Naive B cell (primary cell): Measurements from ENCODE around the gene PITX1. TPM values are rescaled to one million over a fixed set of nuclear protein-coding genes. Genes with fewer than 3 reads are reported as not detected.

Source experiments
- ATAC-seq, 2 donors: fragments of 150-1000 bp; cut with Tn5 transposase; 2 replicates each; pipeline ENCODE4 v1.10.0; 2021; ENCODE audit warnings: low read depth in 2 of 2, mild to moderate bottlenecking in 2 of 2, moderate library complexity in 2 of 2
- DNase-seq: peaks from one replicate; pipeline ENCODE4 v3.0.0; 2022
- H3K27ac Mint-ChIP-seq, 6 donors: one replicate each; pipeline ENCODE4 v1.8.0; 2020 to 2022; ENCODE audit warnings: mild to moderate bottlenecking in 6 of 6, mixed read lengths in 6 of 6, moderate library complexity in 5 of 6, inconsistent platforms in 2 of 6
- H3K27me3 Mint-ChIP-seq, 3 donors: one replicate each; pipeline ENCODE4 v1.8.0; 2021 to 2022; ENCODE audit warnings: mixed read lengths in 3 of 3, mild to moderate bottlenecking in 1 of 3
- H3K36me3 Mint-ChIP-seq, 2 donors: one replicate each; pipeline ENCODE4 v1.8.0; 2020 to 2022; ENCODE audit warnings: mixed read lengths in 2 of 2, inconsistent platforms in 1 of 2, mild to moderate bottlenecking in 1 of 2
- H3K4me1 Mint-ChIP-seq, 3 donors: one replicate each; pipeline ENCODE4 v1.8.0; 2020 to 2022; ENCODE audit warnings: mixed read lengths in 3 of 3, inconsistent platforms in 1 of 3, mild to moderate bottlenecking in 1 of 3, moderate library complexity in 1 of 3
- H3K4me3 Mint-ChIP-seq, 8 donors: one replicate each; pipeline ENCODE4 v1.8.0; 2020 to 2022; ENCODE audit warnings: mild to moderate bottlenecking in 8 of 8, mixed read lengths in 8 of 8, moderate library complexity in 8 of 8, inconsistent platforms in 2 of 8
- H3K9me3 Mint-ChIP-seq, 7 donors: one replicate each; pipeline ENCODE4 v1.8.0; 2020 to 2022; ENCODE audit warnings: mixed read lengths in 7 of 7, mild to moderate bottlenecking in 5 of 7, inconsistent platforms in 2 of 7, moderate library complexity in 1 of 7
- polyA plus RNA-seq, 6 donors: library from polyadenylated mRNA; unstranded; fragments of 300-500 nt; fragmentation: Illumina TruSeq; gene quantifications; one replicate each; pipeline ENCODE4 v1.2.3, GENCODE V29; 2021; ENCODE audit warnings: low read depth in 6 of 6

PITX1 gene
- polyA plus RNA-seq, 6 donors from 2014 or later = not detected

DNA sequence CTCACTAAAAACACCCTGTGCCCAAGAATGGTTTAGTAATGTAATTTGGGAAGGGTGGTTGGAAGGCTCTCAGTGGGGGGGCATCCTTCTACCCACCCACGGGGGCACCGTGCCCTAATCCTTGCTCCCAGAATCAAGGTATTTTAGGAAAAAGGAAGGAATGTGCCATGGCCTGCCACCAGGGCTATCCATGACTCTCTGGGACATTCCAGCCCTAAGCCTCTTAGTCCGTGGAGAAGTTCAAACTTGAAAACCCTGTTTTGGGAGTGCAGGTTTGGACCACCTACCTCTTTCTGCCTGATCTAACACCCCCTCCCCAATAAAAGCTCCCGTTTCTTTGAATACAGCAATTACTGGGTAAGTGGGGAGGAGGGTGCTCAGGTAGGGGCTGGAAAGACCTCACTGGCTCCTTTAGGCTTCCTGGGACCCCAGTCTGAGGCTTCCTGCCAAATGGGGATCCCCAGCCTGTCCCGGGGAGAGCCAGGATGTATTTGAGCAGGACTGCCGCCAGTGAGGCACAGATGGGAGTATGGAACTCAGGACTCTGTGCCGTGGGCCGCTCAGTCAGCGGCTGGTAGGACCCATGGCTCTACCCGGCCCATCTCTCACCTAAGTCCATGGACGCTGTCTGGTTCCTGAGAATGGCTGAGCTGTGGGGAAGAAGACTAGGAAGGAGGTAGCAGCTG is 3.6 kb upstream of the PITX1 start:
- Mint-ChIP-seq H3K9me3 (peaks cover 0 to 4% (median 0%) of the 10 kb centered on the region in 7 donors), H3K27ac (peak overlapping the region in 1 of 6 donors; percentile 59), H3K36me3 (peaks cover 0 to 15% of the 10 kb centered on the region in 2 donors), H3K4me1 (peaks cover 19 to 39% (median 31%) of the 10 kb centered on the region in 3 donors), H3K27me3 (peaks cover 61 to 83% (median 71%) of the 10 kb centered on the region in 3 donors), H3K4me3 (peak overlapping the region in 5 of 8 donors; percentile 26 to 82 (median 60))
- ATAC-seq (no peak), DNase-seq (no peak)

DNA sequence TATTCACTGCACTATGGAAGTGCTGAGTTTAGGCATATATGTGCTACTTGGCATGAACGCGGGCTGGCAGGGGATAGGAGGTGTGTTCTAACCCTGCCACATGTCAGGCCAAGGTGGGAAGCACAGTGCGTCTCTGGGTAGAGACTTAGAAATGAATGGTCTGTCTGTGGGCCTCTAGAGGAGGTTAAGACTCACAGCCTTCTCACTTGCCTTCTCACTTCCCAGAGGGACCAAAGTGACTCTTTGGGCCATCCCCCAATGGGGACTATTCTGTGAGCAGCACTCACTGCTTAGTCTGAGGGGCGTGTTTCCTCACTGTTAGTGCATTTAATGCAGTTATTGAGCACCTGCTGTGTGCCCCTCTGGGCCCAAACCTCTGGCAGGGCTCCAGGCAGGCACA is 2.4 kb upstream of the PITX1 start:
- ATAC-seq (no peak), DNase-seq (no peak)
- Mint-ChIP-seq H3K4me1 (peaks cover 23 to 47% (median 40%) of the 10 kb centered on the region in 3 donors), H3K27ac (no peak overlapping the region), H3K9me3 (peaks cover 0 to 4% (median 0%) of the 10 kb centered on the region in 7 donors), H3K36me3 (peaks cover 0 to 15% of the 10 kb centered on the region in 2 donors), H3K4me3 (peak overlapping the region in 2 of 8 donors; percentile 13 to 74), H3K27me3 (peaks cover 59 to 82% (median 71%) of the 10 kb centered on the region in 3 donors)

DNA sequence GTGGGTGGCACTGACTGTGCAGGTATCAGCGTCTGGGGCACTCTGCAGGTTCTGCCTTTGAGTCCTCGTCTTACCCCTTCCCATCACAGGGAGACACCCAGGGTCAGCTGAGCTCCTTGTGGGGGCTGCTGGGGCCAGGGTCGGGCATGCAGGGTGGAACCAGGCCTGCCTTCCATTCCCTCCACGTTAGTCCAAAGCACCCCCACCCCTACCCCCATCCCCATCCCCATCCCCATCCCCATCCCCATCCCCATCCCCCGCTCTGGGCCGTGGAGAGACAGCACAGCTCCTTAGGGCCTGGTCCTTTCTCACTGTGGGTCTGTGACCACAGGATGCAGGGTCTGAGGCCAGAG is 1.6 kb upstream of the PITX1 start:
- Mint-ChIP-seq H3K4me3 (peak overlapping the region in 4 of 8 donors; percentile 13 to 74 (median 70)), H3K9me3 (peaks cover 0 to 4% (median 0%) of the 10 kb centered on the region in 7 donors), H3K36me3 (peaks cover 0 to 15% of the 10 kb centered on the region in 2 donors), H3K27me3 (peaks cover 61 to 82% (median 71%) of the 10 kb centered on the region in 3 donors), H3K4me1 (peaks cover 27 to 49% (median 43%) of the 10 kb centered on the region in 3 donors), H3K27ac (no peak overlapping the region)
- no peak for DNase-seq
- no peak for ATAC-seq

DNA sequence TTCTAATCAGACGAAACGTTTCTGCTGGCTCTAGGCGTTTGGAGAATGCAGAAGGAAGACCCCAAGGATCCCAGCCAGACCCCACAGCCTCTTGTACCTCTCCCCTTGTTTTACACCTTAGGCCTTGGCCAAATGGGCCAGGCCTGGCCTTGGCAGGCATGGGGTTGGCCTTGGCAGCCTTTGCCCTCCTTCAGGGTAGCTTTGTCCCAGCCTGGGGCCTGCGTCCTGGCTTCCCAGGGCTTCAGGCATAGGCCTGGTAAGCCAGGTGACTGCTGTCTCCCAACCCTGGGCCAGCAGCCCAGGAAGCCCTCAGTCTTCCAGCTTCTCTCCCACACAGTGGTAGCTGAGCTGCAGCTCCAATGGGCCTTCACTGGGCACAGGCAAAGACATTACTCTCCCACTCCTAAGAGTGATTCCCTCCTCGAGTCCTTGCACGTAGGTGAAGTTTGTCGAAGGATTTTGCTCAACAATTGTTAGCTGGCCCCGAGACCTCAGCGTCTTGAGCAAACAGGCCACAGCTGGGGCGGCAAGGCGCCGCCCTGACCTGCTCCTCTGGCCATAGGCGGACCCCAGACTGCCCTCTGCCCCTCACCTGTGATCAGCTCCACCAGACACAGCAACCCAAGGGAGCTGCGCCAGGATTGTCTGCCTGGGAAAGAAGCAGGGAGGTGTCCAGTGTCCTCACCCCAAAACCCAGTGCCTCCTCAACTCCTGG is 1.1 kb upstream of the PITX1 start:
- Mint-ChIP-seq H3K4me3 (peak overlapping the region in 7 of 8 donors; percentile 66 to 88 (median 80)), H3K27ac (peak overlapping the region in 2 of 6 donors; percentile 37 to 83), H3K4me1 (peaks cover 32 to 49% (median 43%) of the 10 kb centered on the region in 3 donors), H3K36me3 (peaks cover 0 to 15% of the 10 kb centered on the region in 2 donors), H3K27me3 (peaks cover 66 to 82% (median 71%) of the 10 kb centered on the region in 3 donors), H3K9me3 (peaks cover 0 to 4% (median 0%) of the 10 kb centered on the region in 7 donors)
- no peak for ATAC-seq
- no peak for DNase-seq

DNA sequence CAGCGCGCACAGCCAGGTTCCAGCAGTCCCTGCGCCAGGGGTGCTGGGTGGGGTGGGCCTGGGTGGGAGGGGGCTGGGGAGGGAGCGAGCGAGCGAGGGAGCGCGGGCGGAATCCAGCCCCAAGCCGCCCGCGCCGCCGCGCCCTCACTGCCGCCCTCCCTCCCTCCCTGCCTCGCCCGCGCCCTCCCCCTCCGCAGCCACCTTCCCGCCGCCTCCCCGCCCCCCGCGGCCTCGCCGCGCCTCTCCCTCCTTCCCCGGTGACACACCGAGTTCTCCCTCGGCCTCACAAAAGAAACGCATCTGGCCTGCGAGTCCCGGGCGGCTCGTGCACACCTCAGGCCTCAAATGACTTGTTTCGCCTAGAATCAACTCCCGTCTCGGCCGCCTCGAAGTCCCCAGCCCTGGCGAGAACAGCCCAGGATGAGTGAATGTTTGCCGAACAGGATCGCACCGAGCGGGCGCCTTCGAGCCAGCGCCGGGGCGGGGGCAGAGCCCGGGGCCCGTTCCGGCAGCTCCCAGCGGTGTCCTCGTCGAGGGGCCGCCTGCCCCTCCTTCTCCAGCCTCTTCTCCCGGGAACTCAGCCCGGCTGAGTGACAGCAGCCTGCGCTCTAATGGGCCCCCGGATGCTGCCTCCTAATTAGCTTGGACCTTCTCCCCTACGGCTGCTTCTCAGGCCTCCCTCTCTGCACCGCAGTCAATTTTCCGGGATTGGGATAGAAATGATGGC is 371 bp upstream of the PITX1 start:
- peak overlapping the region in 2 of 6 donors; percentile 37 to 89 for H3K27ac Mint-ChIP-seq
- peaks cover 73 to 88% (median 77%) of the 10 kb centered on the region in 3 donors for H3K27me3 Mint-ChIP-seq
- peaks cover 40 to 54% (median 47%) of the 10 kb centered on the region in 3 donors for H3K4me1 Mint-ChIP-seq
- H3K4me3 Mint-ChIP-seq = peak overlapping the region; percentile 51 to 92 (median 84)
- H3K36me3 Mint-ChIP-seq = peaks cover 0 to 22% of the 10 kb centered on the region in 2 donors
- DNase-seq = no peak
- H3K9me3 Mint-ChIP-seq = peaks cover 0 to 9% (median 5%) of the 10 kb centered on the region in 7 donors
- ATAC-seq = peak; percentile 14 to 31

DNA sequence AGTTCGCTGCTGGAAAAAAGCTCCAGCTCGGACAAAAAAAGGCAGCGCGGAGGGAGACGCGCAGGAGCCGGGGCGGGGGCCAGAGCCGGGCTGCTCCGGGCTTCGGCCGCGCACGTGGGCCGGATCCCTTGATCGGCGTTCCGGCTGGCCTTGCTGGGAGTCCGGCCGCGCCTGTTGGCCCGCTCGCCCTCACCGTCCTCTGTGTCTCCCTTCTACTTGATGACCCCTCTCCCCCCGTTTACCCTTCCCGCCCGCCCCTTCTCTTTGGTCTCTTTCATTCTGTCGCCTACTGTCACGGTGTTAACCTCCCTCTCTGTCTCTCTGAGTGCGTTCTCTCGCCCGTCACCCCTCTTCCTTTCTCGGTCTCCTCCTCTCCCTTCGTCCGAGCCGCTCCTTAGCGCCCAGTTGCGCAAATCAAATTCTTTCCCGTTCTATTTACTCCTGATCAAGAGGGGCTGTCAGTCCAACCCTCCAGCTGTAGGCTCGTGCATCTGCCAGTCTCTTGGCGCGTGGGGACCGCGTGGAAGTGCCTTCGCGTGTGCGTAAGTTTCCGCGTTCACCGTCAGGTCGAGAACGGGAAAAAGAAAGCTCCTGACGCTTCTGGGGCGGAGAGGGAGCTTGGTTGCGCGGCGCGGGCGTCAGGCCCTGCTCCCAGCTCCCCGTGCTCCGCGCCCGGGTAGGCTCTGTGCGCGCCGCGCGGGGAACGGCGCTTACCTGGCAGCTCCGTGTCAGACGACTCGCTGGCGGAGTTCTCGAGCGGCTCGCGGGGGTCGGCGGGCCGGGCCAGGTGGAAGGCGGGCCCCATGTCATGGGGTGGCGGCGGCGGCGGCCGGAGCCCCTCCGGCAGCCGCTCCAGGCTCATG is 798 bp downstream of the PITX1 start:
- peaks cover 2 to 14% (median 7%) of the 10 kb centered on the region in 7 donors for H3K9me3 Mint-ChIP-seq
- peak overlapping the region in 3 of 6 donors; percentile 22 to 95 (median 24) for H3K27ac Mint-ChIP-seq
- DNase-seq (no peak), ATAC-seq (peak; percentile 29 to 37)
- H3K36me3 Mint-ChIP-seq = peaks cover 0 to 31% of the 10 kb centered on the region in 2 donors
- peaks cover 42 to 56% (median 52%) of the 10 kb centered on the region in 3 donors for H3K4me1 Mint-ChIP-seq
- H3K27me3 Mint-ChIP-seq = peaks cover 68 to 89% (median 86%) of the 10 kb centered on the region in 3 donors
- H3K4me3 Mint-ChIP-seq = peak overlapping the region; percentile 74 to 91 (median 88)

DNA sequence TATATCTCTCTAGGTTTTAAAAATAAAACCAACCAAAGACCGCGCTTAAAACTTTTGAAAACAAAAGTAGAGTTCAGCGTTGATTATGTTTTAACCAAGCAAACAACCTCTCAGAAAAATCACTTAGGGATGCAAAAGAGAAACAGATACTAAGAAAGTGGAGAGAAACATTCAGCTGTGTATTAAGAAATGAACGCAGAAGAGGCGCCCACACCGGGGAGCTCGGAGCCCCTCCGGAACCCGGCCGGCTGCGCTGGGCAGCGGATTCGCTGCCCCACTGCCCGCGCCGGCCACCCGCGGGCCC is 1.4 kb downstream of the PITX1 start:
- Mint-ChIP-seq H3K27me3 (peaks cover 65 to 89% (median 85%) of the 10 kb centered on the region in 3 donors), H3K4me1 (peaks cover 43 to 57% (median 49%) of the 10 kb centered on the region in 3 donors), H3K27ac (no peak overlapping the region), H3K4me3 (peak overlapping the region in 7 of 8 donors; percentile 25 to 82 (median 74)), H3K36me3 (peaks cover 0 to 31% of the 10 kb centered on the region in 2 donors), H3K9me3 (peaks cover 2 to 14% (median 7%) of the 10 kb centered on the region in 7 donors)
- DNase-seq (no peak), ATAC-seq (no peak)

DNA sequence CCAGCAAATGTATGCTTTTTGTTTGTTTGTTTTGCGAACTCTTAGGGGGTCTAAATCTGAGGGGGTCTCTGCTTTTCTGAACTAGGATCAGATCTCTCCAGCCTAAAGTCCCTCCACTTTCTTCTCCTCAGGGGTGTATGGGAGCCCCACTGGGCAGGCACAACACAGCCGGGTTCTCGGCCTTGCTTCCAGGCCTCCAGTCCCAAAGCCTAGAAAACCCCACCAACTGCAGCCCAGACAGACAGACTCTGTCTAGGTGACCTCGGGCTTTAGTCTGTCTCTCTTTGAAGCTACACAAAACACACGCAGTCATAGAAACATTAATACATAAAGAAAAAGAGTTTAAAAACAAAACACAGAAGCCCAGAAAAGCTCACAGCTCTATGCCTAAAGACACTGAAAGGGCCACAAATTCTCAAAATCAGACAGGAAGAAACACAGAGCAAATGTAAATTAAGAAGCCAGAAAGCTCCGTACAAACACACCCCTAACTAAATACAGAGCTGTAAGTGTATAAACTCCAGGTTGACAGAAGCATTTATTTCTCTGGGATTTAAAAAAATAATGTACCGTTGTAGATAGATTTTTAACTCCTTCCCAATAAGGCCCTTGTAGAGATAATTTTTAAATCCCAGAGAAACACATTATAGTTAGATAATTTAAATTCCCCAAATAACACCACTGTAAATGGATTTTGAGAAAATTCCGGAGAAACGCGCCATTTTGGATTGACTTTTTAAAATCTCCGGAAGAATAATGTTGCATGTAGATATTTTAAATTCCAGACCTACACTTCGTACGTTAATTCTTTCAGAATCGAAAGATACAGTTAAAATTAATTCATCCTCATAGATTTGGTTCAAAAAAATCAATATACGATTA is 2.0 kb downstream of the PITX1 start:
- H3K27me3 Mint-ChIP-seq = peaks cover 65 to 91% (median 85%) of the 10 kb centered on the region in 3 donors
- peak overlapping the region; percentile 0 to 82 (median 76) for H3K4me3 Mint-ChIP-seq
- H3K9me3 Mint-ChIP-seq = peaks cover 2 to 14% (median 7%) of the 10 kb centered on the region in 7 donors
- peak overlapping the region in 3 of 6 donors; percentile 3 to 67 (median 42) for H3K27ac Mint-ChIP-seq
- peaks cover 46 to 63% (median 53%) of the 10 kb centered on the region in 3 donors for H3K4me1 Mint-ChIP-seq
- ATAC-seq (no peak), DNase-seq (no peak)
- H3K36me3 Mint-ChIP-seq = peaks cover 0 to 31% of the 10 kb centered on the region in 2 donors

DNA sequence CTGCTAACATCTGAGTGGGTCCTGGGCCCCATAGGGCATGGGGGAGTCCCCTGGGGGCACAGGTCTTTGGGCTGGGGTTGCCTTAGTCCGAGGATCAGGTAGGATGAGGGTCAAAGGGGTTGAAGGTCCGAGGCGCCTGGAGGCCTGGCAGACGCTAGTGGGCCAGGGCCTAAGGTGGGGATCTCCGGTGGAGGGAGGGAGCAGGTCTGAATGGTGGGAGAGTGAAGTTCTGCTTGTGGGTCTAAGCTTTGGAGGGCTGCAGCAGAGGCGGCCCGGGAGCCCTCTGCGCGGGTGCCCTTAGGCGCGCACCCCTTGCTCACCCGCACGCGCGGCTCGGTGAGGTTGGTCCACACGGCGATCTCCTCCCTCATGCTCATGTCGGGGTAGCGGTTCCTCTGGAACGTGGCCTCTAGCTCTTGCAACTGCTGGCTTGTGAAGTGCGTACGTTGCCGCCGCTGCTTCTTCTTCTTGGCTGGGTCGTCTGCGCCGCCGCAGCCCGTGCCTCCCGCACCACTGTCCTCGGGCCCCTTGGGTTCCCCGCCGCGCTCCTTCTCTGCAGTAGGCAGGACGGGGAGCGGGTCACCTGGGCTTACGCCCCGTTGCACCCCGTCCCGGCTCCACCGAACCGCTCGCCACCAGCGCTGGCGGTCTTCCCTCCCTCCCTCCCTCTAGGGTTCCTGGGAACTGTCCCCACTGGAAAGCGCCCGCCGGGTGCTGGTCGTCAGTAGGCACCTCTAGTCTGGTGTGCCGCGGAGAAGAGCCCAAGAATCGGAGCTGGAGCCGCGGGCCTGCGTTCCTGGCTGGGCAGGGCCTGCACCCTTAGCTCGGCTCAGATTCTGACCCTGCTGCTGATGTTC is 2.8 kb downstream of the PITX1 start:
- Mint-ChIP-seq H3K36me3 (peaks cover 0 to 31% of the 10 kb centered on the region in 2 donors), H3K27me3 (peaks cover 63 to 91% (median 85%) of the 10 kb centered on the region in 3 donors), H3K27ac (peak overlapping the region in 2 of 6 donors; percentile 65 to 82), H3K4me1 (peaks cover 46 to 64% (median 55%) of the 10 kb centered on the region in 3 donors), H3K9me3 (peaks cover 2 to 13% (median 7%) of the 10 kb centered on the region in 7 donors), H3K4me3 (peak overlapping the region; percentile 35 to 80 (median 72))
- no peak for DNase-seq
- ATAC-seq = peak; percentile 32 to 50

DNA sequence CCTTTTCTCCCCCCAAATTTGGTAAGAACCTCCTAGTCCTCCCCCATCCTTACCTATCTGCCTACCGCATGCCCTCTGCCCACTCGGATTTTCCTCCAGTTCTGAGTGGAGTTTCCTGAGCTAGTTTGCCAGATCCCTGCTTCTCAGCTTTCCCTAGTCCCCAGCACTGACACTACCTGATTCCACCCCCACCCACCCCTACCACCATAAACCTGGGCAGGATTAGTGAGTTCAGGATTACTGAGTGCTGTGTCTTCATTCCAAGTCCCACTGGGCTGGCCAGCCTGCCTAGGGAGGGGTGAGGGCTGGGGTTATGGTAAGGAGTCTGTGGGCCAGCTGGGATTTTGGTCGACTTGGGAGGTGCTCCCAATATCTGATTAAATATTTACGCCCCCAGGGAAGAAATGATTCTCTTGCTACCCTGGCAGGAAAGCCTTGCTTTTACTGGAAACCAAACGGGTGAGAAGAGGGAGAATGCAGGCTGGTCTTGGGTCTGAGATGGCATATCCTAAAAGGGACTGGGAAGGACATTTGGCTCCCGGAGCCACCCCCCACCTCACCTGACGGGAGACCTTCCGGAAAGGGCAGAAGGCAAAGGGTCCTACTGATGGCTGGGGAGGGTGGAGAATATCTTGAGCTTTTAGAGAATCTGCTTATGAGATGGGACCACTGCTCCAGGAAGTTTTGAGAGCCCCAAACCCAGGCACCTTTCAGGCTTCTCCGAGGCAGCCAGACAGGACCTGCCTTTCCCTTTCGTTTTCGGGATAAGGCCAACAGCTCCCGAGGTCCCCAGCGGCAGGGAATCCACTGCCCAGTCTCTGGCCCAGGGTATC is 3.7 kb downstream of the PITX1 start:
- DNase-seq (no peak), ATAC-seq (no peak)
- Mint-ChIP-seq H3K4me1 (peaks cover 46 to 62% (median 55%) of the 10 kb centered on the region in 3 donors), H3K27me3 (peaks cover 64 to 91% (median 85%) of the 10 kb centered on the region in 3 donors), H3K36me3 (peaks cover 0 to 31% of the 10 kb centered on the region in 2 donors), H3K27ac (peak overlapping the region in 4 of 6 donors; percentile 71 to 97 (median 90)), H3K9me3 (peaks cover 2 to 13% (median 7%) of the 10 kb centered on the region in 7 donors), H3K4me3 (peak overlapping the region; percentile 10 to 74 (median 70))
